Panc1 (cell line): ENCODE data around the gene ZFAND6.

ENCODE experiments used
- POLR2AphosphoS5 ChIP-seq: IDR thresholded peaks from 2 replicates; pipeline ENCODE4 v1.6.1; 2012; ENCODE audit warnings: mild to moderate bottlenecking, low read depth, low read length, moderate library complexity
- SIN3A ChIP-seq: IDR thresholded peaks from 2 replicates; pipeline ENCODE4 v1.6.1; 2012; ENCODE audit warnings: low read depth, mild to moderate bottlenecking, low read length, moderate library complexity, borderline replicate concordance; ENCODE audit not compliant: insufficient read depth
- TCF7L2 ChIP-seq: IDR thresholded peaks from 2 replicates; pipeline ENCODE4 v1.6.1; 2011; ENCODE audit warnings: mild to moderate bottlenecking, low read depth, low read length, inconsistent platforms
- TF ChIP-seq, protein P1 (sequence below): fragments of 450-650 bp; IDR thresholded peaks from 2 replicates; pipeline ENCODE4 v1.5.1; 2017; ENCODE audit warnings: mild to moderate bottlenecking
- TF ChIP-seq, protein P2 (sequence below), 2 experiments: IDR thresholded peaks; 2 replicates each; pipeline ENCODE4 v1.6.1; 2011 to 2012; ENCODE audit warnings: low read depth in 2 of 2, control low read depth in 1 of 2, low read length in 1 of 2, mild to moderate bottlenecking in 1 of 2, moderate library complexity in 1 of 2; ENCODE audit not compliant: insufficient read depth in 1 of 2

DNA sequence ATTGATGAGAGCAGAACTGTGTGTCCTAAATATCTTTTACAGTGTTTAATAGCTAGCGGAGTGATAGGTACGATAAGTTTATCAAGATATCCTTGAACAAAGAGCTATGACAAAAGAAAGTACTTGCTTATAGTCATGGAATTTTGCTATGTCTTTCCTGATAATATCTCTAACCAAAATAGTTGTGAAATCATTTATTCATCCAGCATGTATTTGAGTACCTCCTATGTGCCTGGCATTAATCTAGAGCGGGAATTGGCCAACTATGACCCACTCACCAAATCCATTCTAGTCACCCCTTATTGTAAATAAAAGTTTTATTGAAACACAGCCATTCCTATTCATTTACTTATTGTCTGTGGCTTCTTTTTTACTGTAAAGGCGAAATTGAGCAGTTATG, 46.6 kb downstream of the ZFAND6 start:
- TF ChIP-seq, protein P1, sequence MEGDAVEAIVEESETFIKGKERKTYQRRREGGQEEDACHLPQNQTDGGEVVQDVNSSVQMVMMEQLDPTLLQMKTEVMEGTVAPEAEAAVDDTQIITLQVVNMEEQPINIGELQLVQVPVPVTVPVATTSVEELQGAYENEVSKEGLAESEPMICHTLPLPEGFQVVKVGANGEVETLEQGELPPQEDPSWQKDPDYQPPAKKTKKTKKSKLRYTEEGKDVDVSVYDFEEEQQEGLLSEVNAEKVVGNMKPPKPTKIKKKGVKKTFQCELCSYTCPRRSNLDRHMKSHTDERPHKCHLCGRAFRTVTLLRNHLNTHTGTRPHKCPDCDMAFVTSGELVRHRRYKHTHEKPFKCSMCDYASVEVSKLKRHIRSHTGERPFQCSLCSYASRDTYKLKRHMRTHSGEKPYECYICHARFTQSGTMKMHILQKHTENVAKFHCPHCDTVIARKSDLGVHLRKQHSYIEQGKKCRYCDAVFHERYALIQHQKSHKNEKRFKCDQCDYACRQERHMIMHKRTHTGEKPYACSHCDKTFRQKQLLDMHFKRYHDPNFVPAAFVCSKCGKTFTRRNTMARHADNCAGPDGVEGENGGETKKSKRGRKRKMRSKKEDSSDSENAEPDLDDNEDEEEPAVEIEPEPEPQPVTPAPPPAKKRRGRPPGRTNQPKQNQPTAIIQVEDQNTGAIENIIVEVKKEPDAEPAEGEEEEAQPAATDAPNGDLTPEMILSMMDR: no peak
- no peak for TF ChIP-seq POLR2AphosphoS5
- TF ChIP-seq, protein P2, sequence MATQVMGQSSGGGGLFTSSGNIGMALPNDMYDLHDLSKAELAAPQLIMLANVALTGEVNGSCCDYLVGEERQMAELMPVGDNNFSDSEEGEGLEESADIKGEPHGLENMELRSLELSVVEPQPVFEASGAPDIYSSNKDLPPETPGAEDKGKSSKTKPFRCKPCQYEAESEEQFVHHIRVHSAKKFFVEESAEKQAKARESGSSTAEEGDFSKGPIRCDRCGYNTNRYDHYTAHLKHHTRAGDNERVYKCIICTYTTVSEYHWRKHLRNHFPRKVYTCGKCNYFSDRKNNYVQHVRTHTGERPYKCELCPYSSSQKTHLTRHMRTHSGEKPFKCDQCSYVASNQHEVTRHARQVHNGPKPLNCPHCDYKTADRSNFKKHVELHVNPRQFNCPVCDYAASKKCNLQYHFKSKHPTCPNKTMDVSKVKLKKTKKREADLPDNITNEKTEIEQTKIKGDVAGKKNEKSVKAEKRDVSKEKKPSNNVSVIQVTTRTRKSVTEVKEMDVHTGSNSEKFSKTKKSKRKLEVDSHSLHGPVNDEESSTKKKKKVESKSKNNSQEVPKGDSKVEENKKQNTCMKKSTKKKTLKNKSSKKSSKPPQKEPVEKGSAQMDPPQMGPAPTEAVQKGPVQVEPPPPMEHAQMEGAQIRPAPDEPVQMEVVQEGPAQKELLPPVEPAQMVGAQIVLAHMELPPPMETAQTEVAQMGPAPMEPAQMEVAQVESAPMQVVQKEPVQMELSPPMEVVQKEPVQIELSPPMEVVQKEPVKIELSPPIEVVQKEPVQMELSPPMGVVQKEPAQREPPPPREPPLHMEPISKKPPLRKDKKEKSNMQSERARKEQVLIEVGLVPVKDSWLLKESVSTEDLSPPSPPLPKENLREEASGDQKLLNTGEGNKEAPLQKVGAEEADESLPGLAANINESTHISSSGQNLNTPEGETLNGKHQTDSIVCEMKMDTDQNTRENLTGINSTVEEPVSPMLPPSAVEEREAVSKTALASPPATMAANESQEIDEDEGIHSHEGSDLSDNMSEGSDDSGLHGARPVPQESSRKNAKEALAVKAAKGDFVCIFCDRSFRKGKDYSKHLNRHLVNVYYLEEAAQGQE (IDR thresholded peaks at IDR 0.05; ENCODE audit: insufficient read depth in 1 of 2, low read depth in 2 of 2, low read length in 1 of 2): no peak
- TF ChIP-seq SIN3A: no peak
- no peak for TF ChIP-seq TCF7L2
